Choroid plexus epithelial cell (primary cell): ENCODE results near the gene SEC23IP.
"Not testable (repeated sequence)": the region's sequence is repeated elsewhere in the genome, so short reads cannot be mapped to it uniquely, and the experiment has no call there.

Experiments
- DNase-seq: peaks from one replicate; pipeline ENCODE4 v3.0.0-alpha.2; 2010; ENCODE audit warnings: low read depth
- H3K4me3 ChIP-seq: 2 replicates; pipeline ENCODE4 v1.5.1; 2011; ENCODE audit warnings: low read depth, mild to moderate bottlenecking, control low read depth, low read length, moderate library complexity
- CTCF ChIP-seq: conservative IDR thresholded peaks from 2 replicates; pipeline ENCODE4 v1.5.1; 2011; ENCODE audit warnings: low read depth, mild to moderate bottlenecking, control low read depth, inconsistent platforms, low read length, moderate library complexity

Gene SEC23IP

GRCh38 chr10:119867317-119867716 is 25.2 kb upstream of the SEC23IP start:
- TF ChIP-seq CTCF: no peak
- no peak overlapping the region for H3K4me3 ChIP-seq
- no peak for DNase-seq

- H3K4me3 ChIP-seq, DNase-seq: not testable (repeated sequence)
Observed at GRCh38 chr10:119869398-119869797, 23.1 kb upstream of the SEC23IP start.

GRCh38 chr10:119871881-119872609 is 20.5 kb upstream of the SEC23IP start:
- no peak for TF ChIP-seq CTCF
- DNase-seq: peak; percentile 48
- peak overlapping the region; percentile 82 for H3K4me3 ChIP-seq

- peak within 1 kb of the TSS; percentile 82 for H3K4me3 ChIP-seq
- DNase-seq: no peak
- TF ChIP-seq CTCF: no peak
Observed at GRCh38 chr10:119872610-119872859, 20.0 kb upstream of the SEC23IP start, which contains the start of gene MCMBP. TSS of gene MCMBP (minus strand) at chr10:119872843. CDS start at chr10:119872584, 259 bp downstream.

- TF ChIP-seq CTCF: no peak
- DNase-seq: peak; percentile 80
- peak overlapping the region; percentile 82 for H3K4me3 ChIP-seq
Observed at GRCh38 chr10:119872860-119873681, 19.5 kb upstream of the SEC23IP start.

- no peak for TF ChIP-seq CTCF
- no peak for DNase-seq
- no peak overlapping the region for H3K4me3 ChIP-seq
Observed at GRCh38 chr10:119878524-119878923, 14.0 kb upstream of the SEC23IP start.

GRCh38 chr10:119883901-119884611 is 8.5 kb upstream of the SEC23IP start:
- not testable (repeated sequence) for DNase-seq, H3K4me3 ChIP-seq

- H3K4me3 ChIP-seq, DNase-seq: not testable (repeated sequence)
Observed at GRCh38 chr10:119886070-119886469, 6.5 kb upstream of the SEC23IP start.

- not testable (repeated sequence) for H3K4me3 ChIP-seq, DNase-seq
Observed at GRCh38 chr10:119888715-119889114, 3.8 kb upstream of the SEC23IP start.

GRCh38 chr10:119889201-119889600 is 3.3 kb upstream of the SEC23IP start:
- not testable (repeated sequence) for DNase-seq, H3K4me3 ChIP-seq

GRCh38 chr10:119890307-119890706 is 2.2 kb upstream of the SEC23IP start:
- not testable (repeated sequence) for DNase-seq, H3K4me3 ChIP-seq

- H3K4me3 ChIP-seq: peak overlapping the region; percentile 96
- not testable (repeated sequence) for DNase-seq
Observed at GRCh38 chr10:119891849-119892187, 712 bp upstream of the SEC23IP start.
